ENCODE measurements around the gene PHETA2. TPM values are rescaled to one million over a fixed set of nuclear protein-coding genes. Genes with fewer than 3 reads are reported as not detected.
"Not testable (repeated sequence)": the region's sequence is repeated elsewhere in the genome, so short reads cannot be mapped to it uniquely, and the experiment has no call there.

The PHETA2 gene
- total RNA-seq, 4 donors from 2014 or later = 9.3 to 22.5 (median 13.9) TPM

DNA sequence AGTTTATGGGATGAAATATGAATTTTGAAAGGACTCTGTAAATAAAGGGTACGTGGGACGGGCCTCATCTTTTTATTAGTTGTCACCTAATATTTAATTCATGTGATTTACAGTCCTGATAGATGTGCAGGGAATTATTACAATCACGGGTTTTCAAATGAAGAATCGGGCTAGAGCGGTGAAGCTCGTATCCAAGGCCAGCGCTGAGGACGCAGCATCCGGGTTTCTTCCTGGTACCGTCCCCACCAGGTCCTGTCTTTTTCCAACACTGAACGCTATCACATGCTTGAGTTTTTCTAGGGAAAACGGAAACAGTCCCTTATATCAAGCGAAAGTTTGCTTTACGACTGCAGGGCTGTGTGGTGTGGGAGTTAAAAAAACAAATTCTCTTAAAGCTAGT, 6.2 kb downstream of the PHETA2 start:
- ATAC-seq (ENCODE audit: low FRiP score) = no peak
- no peak for DNase-seq (ENCODE audit: low spot score)
- TF ChIP-seq, protein P1, sequence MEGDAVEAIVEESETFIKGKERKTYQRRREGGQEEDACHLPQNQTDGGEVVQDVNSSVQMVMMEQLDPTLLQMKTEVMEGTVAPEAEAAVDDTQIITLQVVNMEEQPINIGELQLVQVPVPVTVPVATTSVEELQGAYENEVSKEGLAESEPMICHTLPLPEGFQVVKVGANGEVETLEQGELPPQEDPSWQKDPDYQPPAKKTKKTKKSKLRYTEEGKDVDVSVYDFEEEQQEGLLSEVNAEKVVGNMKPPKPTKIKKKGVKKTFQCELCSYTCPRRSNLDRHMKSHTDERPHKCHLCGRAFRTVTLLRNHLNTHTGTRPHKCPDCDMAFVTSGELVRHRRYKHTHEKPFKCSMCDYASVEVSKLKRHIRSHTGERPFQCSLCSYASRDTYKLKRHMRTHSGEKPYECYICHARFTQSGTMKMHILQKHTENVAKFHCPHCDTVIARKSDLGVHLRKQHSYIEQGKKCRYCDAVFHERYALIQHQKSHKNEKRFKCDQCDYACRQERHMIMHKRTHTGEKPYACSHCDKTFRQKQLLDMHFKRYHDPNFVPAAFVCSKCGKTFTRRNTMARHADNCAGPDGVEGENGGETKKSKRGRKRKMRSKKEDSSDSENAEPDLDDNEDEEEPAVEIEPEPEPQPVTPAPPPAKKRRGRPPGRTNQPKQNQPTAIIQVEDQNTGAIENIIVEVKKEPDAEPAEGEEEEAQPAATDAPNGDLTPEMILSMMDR (IDR thresholded peaks at IDR 0.05) = no peak

DNA sequence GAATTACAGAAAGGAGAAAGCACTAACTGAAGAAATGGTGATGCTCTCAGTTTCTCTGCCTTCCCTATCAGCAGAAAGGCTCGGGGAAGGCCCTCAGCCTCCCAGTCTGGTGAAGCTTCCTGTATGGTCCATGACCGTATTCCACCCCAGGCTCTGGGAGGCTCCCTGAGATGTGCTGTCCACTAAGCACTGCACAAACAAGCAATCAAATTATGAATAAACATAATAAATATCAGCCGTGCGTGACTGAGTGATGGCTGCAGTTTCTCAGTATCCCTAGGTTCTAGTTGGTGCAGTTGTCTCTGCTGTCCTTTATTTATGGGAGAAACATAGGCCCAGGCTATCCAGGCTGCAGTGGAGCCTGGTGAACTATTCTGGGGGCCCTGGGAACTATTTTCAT, 9.1 kb downstream of the PHETA2 start:
- ATAC-seq (ENCODE audit: low FRiP score) (no peak), DNase-seq (ENCODE audit: low spot score) (no peak)
- TF ChIP-seq, protein P1 (IDR thresholded peaks at IDR 0.05) = no peak

DNA sequence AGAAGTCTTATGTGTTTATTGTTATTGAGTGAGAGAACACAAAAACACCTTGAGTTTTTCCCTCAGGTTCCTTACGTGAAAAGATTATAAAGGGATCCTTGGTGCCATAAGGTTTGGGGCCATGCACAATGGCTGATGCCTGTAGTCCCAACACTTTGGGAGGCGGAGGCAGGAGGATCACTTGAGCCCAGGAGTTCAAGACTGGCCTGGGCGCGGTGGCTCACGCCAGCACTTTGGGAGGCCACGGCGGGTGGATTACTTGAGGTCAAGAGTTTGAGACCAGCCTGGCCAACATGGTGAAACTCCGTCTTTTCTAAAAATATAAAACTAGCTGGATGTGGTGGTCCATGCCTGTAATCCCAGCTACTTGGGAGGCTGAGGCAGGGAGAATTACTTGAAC, 10.8 kb downstream of the PHETA2 start:
- TF ChIP-seq, protein P1 (IDR thresholded peaks at IDR 0.05) = no peak
- no peak for DNase-seq (ENCODE audit: low spot score)
- no peak for ATAC-seq (ENCODE audit: low FRiP score)

DNA sequence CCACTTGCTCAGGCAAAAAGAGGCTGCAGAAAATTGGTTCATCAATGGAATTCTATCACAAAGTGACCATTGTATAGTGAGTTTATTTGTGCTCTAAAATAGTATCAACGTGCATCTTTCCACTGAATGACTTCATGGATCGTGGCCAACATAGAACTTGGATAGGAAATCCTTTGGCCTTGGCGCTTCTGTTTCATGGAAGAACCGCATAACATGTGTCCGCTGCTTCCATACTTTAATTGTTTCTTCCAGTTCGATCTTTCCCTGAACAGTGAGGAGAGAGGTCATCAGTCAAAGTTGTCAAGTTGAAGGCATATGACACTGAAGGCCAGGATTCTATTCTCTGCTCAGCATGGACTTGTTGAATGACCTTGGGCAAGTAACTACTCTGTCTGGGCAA, 12.0 kb downstream of the PHETA2 start:
- ATAC-seq (ENCODE audit: low FRiP score) (no peak), DNase-seq (ENCODE audit: low spot score) (no peak)
- TF ChIP-seq, protein P1 (IDR thresholded peaks at IDR 0.05) = no peak

DNA sequence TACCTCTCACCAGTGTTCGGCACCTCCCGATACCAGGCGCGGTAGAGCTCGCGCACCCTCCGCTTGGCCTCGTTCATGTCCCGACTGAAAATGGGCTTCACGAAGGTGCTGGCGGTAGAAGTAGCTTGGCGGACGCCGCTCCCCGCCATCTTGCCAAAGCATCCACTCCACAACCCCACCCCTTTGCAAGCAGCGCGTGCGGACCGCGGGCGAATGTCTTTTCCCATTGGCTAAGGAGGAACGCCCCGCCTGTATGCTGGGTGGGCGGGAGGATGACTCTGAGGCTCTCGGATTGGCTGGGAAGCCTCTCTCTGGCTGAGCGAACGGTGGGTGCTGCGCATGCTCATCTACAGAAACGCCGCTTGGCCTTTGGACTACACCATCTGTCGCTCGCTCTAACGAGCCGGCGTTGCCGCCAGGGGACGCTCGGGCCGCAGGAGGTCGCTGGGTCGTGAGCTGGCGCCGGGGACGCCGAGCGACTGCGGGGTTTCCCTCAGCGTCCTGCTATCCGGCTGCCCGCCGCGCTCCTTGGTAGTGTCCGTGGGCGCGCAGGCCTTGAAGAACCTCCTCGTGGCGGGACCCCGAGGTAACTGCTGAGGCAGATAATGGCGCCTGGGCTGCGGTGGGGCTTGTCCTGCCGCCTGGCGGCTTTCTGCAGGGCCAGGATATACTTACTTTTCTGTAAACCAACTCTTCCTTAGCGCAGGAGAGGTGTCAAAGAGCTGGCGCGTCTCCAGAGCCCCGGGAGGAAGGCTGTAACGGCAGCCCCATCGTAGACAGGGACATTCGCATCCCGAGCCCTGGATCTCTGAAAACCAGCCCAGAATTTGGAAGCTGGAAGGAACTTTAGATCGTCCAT, 16.8 kb downstream of the PHETA2 start, which contains the start of gene NDUFA6:
TSS of gene NDUFA6 (minus strand) at position 177 of the 859 bp plus-strand sequence. CDS start at position 149, 28 bp downstream.
- TF ChIP-seq, protein P1 (IDR thresholded peaks at IDR 0.05) = peak in 1 of 3 donors; percentile 85
- peak; percentile 100 for ATAC-seq (ENCODE audit: low FRiP score)

DNA sequence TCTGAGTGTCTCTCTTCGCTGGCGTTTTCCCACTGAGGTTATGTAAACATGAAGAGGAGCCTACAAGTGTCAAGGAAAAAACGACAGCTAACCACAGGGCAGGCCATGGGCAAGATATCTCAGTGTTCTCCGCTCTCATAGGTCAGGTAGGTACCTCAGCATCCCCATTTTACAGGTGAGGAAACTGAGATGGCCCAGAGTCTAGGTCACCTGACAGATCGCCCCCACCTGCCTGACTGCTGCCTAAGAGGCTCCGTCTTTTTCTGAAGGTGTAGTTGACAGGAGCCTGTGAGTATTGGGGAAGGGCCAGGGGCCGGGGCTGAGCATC, 17.4 kb downstream of the PHETA2 start:
- TF ChIP-seq, protein P1 (IDR thresholded peaks at IDR 0.05) = no peak
- DNase-seq (ENCODE audit: low spot score) (no peak), ATAC-seq (ENCODE audit: low FRiP score) (no peak)

More for the DNA sequence above, 16.8 kb downstream of the PHETA2 start, which contains the start of gene NDUFA6:
- DNase-seq (ENCODE audit: low spot score) = peak; percentile 94

DNA sequence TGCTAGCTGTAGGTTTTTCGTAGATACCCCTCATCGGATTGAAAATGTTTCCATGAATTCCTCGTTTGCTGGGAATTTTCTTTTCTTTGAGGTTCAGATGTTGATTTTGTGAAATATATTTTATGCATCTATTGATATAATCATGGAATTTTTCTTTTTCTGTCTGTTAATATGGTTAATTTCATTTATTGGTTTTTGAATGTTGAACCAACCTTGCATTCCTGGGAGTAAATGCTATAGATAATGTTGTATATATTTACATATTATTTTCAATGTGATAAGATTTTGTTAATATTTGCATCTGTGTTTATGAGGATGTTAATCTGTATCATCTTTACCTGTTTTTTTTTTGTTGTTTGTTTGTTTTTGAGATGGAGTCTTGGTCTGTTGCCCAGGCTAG, 27.2 kb downstream of the PHETA2 start:
- TF ChIP-seq, protein P1 (IDR thresholded peaks at IDR 0.05) = no peak
- ATAC-seq (ENCODE audit: low FRiP score) (no peak), DNase-seq (ENCODE audit: low spot score) (no peak)

DNA sequence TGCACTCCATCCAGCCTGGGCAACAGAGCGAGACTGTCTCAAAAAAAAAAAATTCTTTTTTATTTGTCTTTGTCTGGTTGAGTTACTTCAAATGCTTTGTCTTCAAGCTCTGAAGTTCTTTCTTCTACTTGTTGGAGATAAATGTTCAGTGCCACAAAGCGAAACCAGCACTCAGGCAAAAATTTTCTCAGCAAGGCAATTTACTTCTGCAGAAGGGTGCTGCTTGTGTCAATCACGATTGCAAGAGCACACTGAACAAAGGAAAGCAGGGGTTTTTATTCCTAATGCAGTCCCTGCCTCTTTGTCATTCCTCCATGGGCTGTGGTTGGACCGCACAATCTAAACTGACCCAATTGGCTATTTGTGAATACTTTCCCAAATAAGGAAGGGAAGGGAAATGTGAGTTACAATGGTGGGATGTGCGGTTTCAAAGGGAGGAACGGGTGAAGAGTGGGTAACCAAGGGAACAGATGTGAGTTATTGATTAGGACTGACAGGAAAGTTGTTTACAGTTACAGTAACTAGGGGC, 30.3 kb downstream of the PHETA2 start:
- not testable (repeated sequence) for DNase-seq (ENCODE audit: low spot score); ATAC-seq (ENCODE audit: low FRiP score)

Data from omental fat pad (tissue), 4 donors.